ENCODE data around the gene GSDME. TPM values are rescaled to one million over a fixed set of nuclear protein-coding genes. Genes with fewer than 3 reads are reported as not detected.
A peak's percentile ranks its signal among the peaks of the same experiment; 100 is the strongest.

GSDME gene
- total and polyA plus RNA-seq, 9 donors, result 14.3 to 37.0 (median 29.2) TPM

DNA sequence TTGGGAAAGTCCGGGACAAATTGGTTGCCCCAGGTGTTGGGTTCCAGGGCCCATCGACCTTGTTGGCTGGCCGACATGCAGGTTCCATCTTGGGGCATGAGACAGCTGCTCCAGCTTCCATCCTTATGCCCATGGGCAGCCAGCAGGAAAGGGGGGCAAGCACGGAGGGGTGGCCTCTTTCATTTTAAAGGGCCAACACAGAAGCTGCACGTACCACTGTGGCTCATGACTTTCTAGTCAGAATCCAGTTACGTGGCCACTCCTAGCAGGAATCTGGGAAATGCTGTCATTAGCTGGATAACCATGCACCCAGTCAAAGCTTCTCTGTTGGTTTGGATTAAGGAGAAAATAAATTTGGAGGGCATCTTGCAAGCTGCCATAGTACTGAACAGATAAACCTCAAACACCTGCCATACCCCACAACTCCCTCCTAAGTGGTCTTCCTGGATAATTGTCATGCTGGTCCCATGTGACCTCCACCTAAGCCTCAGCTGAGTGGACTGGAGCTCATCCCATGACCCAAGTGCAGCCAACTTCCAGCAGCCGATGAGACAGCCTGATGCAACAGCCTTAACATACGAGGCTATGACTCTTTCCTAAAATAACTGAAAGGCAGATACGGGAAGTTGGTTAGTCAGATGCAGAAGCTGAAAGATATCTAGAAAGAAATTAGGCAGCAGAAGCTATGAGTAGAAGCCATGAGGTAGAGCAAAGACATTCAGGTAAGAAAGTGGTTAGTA lies 21.4 kb upstream of the GSDME start:
- Histone ChIP-seq H3K27me3 (no peaks in the 10 kb centered on the region), H3K27ac (no peak overlapping the region), H3K36me3 (no peaks in the 10 kb centered on the region), H3K4me3 (no peak overlapping the region), H3K4me1 (ENCODE audit: insufficient read depth) (no peaks in the 10 kb centered on the region), H3K9me3 (no peaks in the 10 kb centered on the region)
- intact Hi-C loops (cut with DNase I), result no loop called here
- DNase-seq, result peak in 1 of 5 donors; percentile 37
- 75 to 85% (median 80%) methylated on average over 9 of the region's 9 CpGs for WGBS, 3 donors
- TF ChIP-seq, protein P1, sequence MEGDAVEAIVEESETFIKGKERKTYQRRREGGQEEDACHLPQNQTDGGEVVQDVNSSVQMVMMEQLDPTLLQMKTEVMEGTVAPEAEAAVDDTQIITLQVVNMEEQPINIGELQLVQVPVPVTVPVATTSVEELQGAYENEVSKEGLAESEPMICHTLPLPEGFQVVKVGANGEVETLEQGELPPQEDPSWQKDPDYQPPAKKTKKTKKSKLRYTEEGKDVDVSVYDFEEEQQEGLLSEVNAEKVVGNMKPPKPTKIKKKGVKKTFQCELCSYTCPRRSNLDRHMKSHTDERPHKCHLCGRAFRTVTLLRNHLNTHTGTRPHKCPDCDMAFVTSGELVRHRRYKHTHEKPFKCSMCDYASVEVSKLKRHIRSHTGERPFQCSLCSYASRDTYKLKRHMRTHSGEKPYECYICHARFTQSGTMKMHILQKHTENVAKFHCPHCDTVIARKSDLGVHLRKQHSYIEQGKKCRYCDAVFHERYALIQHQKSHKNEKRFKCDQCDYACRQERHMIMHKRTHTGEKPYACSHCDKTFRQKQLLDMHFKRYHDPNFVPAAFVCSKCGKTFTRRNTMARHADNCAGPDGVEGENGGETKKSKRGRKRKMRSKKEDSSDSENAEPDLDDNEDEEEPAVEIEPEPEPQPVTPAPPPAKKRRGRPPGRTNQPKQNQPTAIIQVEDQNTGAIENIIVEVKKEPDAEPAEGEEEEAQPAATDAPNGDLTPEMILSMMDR (IDR thresholded peaks at IDR 0.05), result no peak
- TF ChIP-seq POLR2A (IDR thresholded peaks at IDR 0.05) (no peak), EP300 (IDR thresholded peaks at IDR 0.05) (no peak)

DNA sequence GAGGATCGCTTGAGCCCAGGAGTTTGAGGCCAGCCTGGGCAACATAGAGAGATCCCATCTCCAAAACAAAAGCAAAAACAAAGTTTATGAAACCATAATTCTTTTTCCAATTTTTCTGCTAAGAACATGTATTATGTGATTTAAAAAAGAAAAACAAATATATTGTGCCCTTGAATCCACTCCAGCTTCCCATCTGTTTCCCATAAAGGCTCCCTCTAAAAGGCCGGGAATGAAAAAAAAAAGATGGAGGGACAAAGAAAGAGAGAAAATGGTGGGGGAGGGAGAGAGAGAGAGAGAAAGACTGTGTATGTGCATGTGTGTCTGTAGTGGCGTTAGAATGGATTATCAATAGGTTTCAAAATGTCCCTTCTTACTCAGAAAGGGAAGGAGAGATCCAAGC lies 20.5 kb upstream of the GSDME start:
- H3K36me3 ChIP-seq, result no peaks in the 10 kb centered on the region
- no peaks in the 10 kb centered on the region for H3K4me1 ChIP-seq (ENCODE audit: insufficient read depth)
- no peaks in the 10 kb centered on the region for H3K27me3 ChIP-seq
- DNase-seq, result no peak
- H3K4me3 ChIP-seq, result no peak overlapping the region
- TF ChIP-seq EP300 (IDR thresholded peaks at IDR 0.05) (no peak), POLR2A (IDR thresholded peaks at IDR 0.05) (no peak)
- TF ChIP-seq, protein P1 (IDR thresholded peaks at IDR 0.05), result no peak
- H3K9me3 ChIP-seq, result no peaks in the 10 kb centered on the region
- intact Hi-C loops (cut with DNase I), result no loop called here
- H3K27ac ChIP-seq, result no peak overlapping the region
- WGBS, 3 donors, result 22 to 44% (median 34%) methylated on average over 3 of the region's 3 CpGs

DNA sequence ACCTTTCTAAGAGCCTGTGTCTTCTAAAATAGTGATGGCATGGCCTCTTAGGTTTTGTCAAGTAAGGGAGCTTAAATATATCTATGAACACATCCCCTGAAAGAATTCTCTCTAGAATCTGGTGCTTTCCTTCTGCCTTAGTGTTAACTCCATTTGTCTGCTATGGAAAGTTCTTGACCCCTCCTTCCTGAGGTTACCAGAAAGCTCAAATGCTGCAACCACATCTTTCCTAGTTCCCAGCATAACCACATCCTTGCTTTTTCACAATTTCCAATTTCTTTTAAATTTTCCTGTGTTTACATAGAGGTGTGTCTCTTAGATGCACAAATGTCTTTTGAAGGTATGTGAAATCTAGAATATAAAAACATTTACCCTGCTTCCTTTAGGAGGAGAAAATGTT lies 16.4 kb upstream of the GSDME start:
- Histone ChIP-seq H3K4me3 (no peak overlapping the region), H3K9me3 (peaks cover 0 to 4% of the 10 kb centered on the region in 2 donors), H3K4me1 (ENCODE audit: insufficient read depth) (peaks cover 1% of the 10 kb centered on the region), H3K36me3 (no peaks in the 10 kb centered on the region), H3K27ac (no peak overlapping the region), H3K27me3 (no peaks in the 10 kb centered on the region)
- intact Hi-C loops (cut with DNase I), result no loop called here
- DNase-seq, result no peak
- TF ChIP-seq, protein P1 (IDR thresholded peaks at IDR 0.05), result no peak
- TF ChIP-seq EP300 (IDR thresholded peaks at IDR 0.05) (no peak), POLR2A (IDR thresholded peaks at IDR 0.05) (no peak)

DNA sequence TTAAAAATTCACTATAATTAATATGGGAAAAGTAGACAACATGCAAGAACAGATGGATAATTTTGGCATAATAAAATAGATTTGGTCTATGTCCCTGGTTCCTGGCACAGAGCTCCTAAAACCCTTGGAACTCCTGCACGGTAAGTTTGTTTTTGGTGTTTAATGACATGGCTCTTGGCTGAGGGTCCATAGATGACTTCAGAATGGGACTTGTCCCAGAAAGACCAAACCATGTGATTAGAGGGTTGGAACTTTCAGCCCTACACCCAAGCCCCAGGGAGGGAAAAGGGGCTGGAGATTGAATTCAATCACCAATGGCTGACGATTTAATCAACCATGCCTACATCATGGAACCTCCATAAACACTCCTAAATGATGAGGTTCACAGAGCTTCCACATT lies 12.6 kb upstream of the GSDME start:
- Histone ChIP-seq H3K36me3 (no peaks in the 10 kb centered on the region), H3K9me3 (peaks cover 0 to 4% of the 10 kb centered on the region in 2 donors), H3K27me3 (no peaks in the 10 kb centered on the region), H3K27ac (no peak overlapping the region), H3K4me1 (ENCODE audit: insufficient read depth) (peaks cover 1% of the 10 kb centered on the region), H3K4me3 (no peak overlapping the region)
- intact Hi-C loops (cut with DNase I), result no loop called here
- 44 to 52% (median 51%) methylated on average over 2 of the region's 2 CpGs for WGBS, 3 donors
- TF ChIP-seq, protein P1 (IDR thresholded peaks at IDR 0.05), result no peak
- TF ChIP-seq POLR2A (IDR thresholded peaks at IDR 0.05) (no peak), EP300 (IDR thresholded peaks at IDR 0.05) (no peak)
- DNase-seq, result no peak
